ENCODE data around the gene MAP4K5.

GRCh38 chr14:50371546-50371945 is 160.8 kb downstream of the MAP4K5 start:
- TF ChIP-seq CTCF (IDR thresholded peaks at IDR 0.05) (no peak), POLR2AphosphoS5 (IDR thresholded peaks at IDR 0.05) (no peak), EP300 (IDR thresholded peaks at IDR 0.05; ENCODE audit: low read depth) (no peak), POLR2A (IDR thresholded peaks at IDR 0.05) (no peak)

Data from transverse colon (tissue), 4 donors.